ENCODE data around the gene POLR2F.

POLR2F gene

DNA sequence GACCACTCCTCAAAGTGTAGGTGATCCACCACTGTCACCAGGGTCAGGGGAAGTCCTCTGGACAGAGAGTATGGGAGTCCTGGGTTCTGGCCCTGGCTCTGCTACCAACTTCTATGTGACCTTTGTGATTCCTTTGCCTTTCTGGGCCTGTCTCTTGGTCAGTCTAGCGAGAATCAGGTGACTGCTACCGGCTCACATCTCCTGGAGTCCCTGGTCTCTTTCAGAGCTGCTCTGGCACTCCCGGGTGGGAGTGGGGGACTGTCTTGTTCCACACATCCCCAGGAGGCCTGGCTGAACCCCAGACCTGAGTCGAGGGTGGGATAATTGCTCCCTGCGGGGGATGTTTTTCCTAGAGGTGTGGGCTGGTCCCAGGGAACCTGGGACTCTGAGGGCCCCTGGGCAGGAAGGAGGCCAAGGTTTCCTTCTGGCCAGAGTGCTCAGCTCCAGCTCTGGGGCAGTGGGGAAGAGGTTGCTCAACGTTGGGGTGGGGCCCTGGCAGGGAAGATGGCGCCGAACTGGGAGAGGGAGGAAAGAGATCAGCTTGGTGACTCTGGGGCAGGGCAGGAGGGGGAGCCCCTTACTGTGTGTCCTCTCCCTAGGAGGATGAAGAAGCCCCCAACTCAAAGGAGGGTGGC lies 28.8 kb downstream of the POLR2F start:
- DNase-seq (ENCODE audit: low spot score), result no peak

GRCh38 chr22:37982938-37983859 lies 29.7 kb downstream of the POLR2F start:
- DNase-seq (ENCODE audit: low spot score), result no peak

DNA sequence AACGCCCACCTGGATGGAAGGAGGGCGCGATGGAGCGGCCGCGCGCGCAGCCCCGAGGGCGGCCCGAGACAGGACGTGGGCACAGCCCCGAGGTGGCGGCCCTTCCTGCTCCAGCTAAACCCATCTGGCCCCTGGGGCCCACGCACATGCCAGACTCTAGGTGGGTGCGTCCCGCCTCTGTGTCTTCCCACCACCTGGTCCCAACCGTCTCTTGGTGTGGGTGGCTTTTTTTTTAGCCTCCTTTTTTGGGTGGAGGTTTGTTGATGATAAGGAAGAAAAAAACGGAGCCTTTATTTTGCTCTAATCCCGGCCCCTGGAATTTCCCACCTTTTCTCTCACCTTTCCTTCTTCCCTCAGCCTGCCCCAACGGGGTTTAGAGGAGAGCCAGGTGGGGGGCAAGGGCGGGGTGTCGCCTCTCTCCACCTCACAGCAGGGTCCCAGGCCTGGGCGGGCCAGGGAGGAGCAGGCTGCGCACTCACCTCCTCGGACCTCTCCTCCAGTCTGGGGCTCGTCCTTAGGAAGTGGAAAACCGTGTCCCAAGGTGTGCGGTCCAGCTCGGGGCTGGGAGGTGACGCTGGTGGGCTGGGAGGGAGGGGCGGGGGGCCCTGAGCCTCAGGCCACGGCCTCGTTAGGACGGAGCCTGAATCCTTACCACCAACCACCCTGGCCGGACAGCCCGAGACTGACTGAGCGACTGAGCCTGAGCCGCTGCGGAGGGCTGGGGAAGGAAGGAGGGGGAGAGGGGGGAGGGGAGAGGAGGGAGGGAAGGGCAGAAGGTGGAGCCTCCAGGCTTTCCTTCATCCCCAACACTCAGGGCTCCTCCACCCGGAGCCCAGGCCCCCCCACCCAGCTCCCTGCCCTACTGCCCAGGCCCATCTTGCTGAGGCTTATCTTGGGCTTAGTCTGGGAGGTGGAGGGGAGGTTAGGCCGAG lies 30.6 kb downstream of the POLR2F start, which contains the start of gene SOX10:
TSS of gene SOX10 (minus strand) at position 696 of the 932 bp plus-strand sequence. CDS start 771 bp downstream, outside the sequence.
- DNase-seq (ENCODE audit: low spot score), result no peak

- DNase-seq (ENCODE audit: low spot score), result no peak
These were observed 31.6 kb downstream of the POLR2F start for GRCh38 chr22:37985050-37985585.

- DNase-seq (ENCODE audit: low spot score), result no peak
These were observed 32.3 kb downstream of the POLR2F start for GRCh38 chr22:37985751-37986281.

DNA sequence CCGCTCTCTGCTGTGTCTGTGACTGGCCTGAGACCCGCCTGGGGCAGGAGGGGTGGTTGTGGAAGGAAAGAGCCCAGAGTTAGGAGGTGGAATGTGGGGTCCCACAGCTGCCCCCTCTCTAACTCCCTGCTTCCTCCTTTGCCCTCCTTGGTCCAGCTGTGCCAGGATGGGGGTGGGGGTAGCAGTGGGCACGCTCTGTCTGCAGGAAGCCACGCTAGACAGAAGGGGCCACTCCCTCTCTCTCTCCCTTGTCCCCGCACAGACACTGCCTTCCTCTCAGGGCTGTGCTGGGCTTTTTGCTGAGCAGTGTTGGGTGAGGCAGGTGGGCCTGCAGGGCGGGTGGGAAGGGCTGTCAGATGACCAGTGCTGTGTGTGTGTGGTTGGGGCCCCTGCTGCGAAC lies 32.9 kb downstream of the POLR2F start:
- DNase-seq (ENCODE audit: low spot score), result no peak

- DNase-seq (ENCODE audit: low spot score), result no peak
These were observed 35.9 kb downstream of the POLR2F start for GRCh38 chr22:37989146-37990045.

- no peak for DNase-seq (ENCODE audit: low spot score)
These were observed 36.8 kb downstream of the POLR2F start for GRCh38 chr22:37990301-37990700.

DNA sequence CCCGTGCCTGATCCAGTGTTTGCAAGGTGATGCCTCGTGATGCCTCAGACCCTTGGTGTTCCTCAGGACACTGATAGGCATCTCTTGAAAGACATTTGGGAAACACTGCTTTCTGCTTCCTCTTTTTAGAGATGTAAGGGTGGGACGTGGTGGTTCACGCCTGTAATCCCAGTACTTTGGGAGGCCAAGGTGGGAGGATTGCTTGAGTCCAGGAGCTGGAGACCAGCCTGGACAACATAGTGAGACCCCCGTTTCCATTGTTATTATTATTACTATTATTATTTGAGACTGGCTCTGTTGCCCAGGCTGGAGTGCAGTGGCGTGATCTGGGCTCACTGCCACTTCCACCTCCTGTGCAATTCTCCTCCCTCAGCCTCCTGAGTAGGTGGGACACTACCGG lies 37.4 kb downstream of the POLR2F start:
- DNase-seq (ENCODE audit: low spot score), result no peak

GRCh38 chr22:37991731-37992442 lies 38.4 kb downstream of the POLR2F start:
- no peak for DNase-seq (ENCODE audit: low spot score)

DNA sequence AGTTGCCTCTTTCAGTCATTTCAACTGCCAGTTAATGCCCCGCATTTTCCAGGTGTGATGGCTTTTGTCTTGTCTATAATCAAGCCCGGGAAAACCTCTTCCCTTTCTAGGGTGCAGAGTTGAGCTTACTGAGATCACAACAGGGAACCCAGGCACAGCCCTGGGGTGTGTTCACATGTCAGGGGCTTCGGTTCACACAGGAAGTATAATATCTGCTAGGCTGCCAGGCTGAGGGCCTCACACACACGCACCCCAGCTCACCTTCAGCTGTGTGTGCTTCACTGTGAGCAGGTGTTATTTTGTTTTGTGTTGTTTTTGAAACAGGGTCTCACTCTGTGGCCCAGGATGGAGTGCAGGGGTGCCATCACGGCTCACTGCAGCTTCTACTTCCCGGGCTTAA lies 40.5 kb downstream of the POLR2F start:
- no peak for DNase-seq (ENCODE audit: low spot score)

- DNase-seq (ENCODE audit: low spot score), result no peak
These were observed 41.5 kb downstream of the POLR2F start for GRCh38 chr22:37994982-37995381.

DNA sequence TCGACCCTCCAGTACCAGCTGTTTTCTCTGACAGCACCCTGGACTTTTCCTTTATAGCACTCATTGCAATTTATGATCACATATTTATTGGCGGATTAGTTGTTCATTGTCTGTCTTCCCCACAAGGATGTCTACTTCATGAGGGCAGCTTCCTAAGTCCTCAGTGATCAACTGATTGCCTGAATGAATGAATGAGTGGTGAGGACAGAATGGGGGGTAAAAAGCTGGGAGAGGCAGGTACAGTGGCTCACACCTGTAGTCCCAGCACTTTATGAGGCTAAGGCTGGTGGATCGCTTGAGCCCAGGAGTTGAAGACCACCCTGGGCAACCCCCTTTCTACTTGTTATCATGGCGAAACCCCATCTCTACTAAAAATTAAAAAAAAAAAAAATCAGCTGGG lies 42.0 kb downstream of the POLR2F start:
- no peak for DNase-seq (ENCODE audit: low spot score)

DNA sequence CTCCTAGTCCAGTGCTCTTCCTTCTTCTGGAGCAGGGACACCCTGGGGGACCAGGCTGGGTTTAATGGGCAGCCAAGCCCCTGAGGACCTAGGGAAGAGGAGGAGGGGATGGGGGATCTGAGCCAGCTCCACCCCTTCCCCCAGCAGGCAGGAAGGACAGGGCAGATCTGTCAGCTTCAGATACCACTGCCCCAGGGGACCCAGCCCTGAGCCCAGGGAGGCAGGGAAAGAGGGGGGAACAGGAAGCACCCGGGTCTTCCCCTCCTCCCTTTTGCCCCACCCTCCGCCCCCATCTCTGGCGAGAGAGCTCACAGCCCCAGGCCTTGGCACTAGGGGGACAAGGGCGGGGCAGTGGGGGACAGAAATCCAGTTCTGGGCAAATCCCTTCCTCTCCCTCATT lies 42.6 kb downstream of the POLR2F start:
- no peak for DNase-seq (ENCODE audit: low spot score)

DNA sequence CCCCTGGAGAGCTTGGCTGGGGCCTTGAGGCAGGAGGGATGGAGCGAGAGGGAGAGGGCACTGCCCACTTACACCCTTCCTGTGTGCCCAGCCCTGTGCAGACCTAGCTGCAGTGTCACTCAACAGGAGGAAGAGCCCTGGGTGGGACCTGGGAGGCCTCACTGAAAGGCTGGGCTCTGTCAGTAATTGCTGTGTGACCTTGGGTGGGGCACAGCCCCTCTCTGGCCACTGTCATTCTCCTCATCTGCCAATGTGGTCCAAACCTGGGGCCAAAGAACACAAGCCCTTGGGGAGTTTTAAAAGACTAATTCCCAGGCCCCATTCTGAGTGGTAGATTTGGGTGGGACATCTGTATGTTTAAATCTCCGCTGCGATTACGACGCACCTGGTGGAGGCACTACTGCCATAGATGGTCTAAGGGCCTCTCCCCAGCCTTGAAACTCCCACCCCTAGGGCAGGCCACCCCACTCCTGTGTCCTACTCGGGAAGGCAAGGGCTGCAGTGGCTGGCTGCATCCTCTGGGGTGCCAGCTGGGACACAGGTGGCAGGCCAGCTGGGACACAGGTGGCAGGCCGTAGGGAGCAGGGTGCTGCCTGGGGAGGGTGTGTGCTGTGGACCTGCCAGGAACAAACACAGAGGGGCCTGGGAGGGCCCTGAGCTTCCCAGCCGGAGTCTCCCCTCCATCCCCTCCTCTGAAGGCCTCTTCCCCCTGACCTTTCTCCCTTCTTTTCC lies 43.2 kb downstream of the POLR2F start:
- DNase-seq (ENCODE audit: low spot score), result no peak

DNA sequence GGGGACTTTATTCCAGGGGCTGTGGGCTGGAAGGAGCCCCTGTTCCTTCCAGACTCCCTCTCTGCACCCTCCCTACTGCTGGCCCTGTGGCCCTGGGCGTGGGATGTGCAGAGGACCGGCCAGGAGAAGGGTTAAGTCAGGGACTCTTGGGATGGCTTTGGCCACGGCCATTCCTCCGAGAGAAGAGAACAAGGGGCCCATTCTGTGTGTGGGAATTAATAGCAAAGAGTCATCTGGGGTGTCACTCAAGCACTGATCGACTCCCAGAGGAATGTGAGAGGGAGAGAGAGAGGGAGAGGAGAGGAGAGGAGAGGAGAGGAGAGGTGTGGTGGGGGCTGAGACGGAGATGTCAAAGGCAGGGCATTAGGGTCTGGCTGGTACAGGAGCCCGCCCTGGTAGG lies 45.0 kb downstream of the POLR2F start:
- DNase-seq (ENCODE audit: low spot score), result no peak

DNA sequence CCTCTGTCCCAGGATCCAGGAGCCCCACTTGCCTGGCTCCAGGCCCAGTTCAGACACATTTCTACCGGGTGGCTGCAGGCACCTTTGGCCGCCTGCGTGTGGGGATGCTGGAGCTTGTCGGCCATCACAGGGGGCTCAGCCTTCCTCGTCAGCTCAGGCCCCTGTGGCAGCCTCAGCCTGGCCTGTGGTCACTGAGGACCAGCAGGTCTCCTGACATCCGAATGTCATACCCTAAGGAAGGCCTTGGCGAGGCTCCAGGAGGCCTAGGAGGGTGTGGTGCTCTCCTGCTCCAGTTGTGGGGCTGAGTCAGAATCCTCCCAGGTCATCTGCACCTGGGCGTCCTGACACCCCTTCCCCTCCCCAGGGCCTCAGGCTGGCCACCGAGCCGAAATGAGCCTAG lies 45.7 kb downstream of the POLR2F start:
- DNase-seq (ENCODE audit: low spot score), result no peak

DNA sequence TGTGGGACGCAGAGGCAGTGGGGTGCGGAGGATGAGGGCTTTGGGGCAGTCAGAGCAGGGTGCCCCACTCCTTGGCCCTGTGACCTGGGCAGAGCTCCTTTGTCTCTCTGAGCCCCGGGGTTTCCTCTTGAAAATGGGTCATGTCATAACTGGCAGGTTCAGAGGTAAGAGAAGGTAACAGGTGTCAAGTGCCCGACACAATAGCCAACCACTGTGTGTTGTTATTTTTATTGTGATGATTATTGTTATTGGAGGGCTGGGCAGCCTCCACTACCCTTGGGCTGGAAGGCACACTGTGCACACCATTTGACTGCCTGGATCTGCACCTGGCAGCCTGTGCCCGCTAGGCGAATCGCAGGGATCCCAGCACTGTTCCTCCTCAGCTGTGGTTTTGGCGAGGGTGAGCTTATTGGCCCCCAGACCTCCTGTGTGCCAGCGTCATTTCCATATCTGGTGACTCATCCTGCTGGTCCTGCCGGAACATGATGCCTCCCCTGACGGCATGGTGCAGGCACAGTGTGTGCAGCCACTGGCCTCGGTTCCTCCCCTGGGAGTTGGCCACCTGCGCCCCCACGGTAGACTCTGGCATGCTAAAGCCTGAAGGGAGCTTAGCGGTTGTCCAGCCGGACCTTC lies 46.3 kb downstream of the POLR2F start:
- no peak for DNase-seq (ENCODE audit: low spot score)

- DNase-seq (ENCODE audit: low spot score), result no peak
These were observed 52.4 kb downstream of the POLR2F start for GRCh38 chr22:38005943-38006342.
